ENCODE results near the gene SDF2L1. TPM values are rescaled to one million over a fixed set of nuclear protein-coding genes. Genes with fewer than 3 reads are reported as not detected.
A peak's percentile ranks its signal among the peaks of the same experiment; 100 is the strongest.

Gene SDF2L1
- total and polyA plus RNA-seq, 9 of the 15 experiments (the other 6 are each of a cell fraction or from before 2014, with no cell fraction given) = 15.1 to 989 (median 124) TPM

DNA sequence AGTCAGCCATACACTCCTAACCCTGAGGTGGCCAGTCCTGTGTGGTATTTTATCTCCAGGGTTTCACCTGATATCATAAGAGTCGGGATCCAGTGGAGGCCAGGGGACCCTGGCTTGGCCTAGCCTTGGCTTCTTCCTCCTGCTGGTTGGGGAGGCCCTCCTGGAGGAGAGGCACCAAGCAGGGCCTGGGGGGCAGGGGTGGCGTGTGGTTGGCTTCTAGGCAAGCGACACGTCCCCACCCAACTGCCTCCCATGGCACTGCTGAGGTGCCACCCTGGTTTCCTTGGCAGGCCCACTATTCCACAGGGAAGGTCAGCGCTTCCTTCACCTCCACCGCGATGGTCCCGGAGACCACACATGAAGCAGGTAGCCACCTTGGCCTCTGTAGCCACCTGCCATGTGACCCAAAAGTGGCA is 44.1 kb downstream of the SDF2L1 start (continued):
- TF ChIP-seq POLR2G (IDR thresholded peaks at IDR 0.05; ENCODE audit: low read depth, low read length) (peak; percentile 11; the same call in 1 of the 2 replicates), FOXA3 (CRISPR knock-in tag; conservative IDR thresholded peaks at IDR 0.05 in 1 of 2, IDR thresholded peaks at IDR 0.05 in 1 of 2) (peak in 1 of 2 experiments; percentile 60; a peak in 1 of 4 replicates), GABPB1 (CRISPR knock-in tag; IDR thresholded peaks at IDR 0.05) (peak; percentile 28; the same call in 1 of the 2 replicates), PRMT5 (CRISPR knock-in tag; IDR thresholded peaks at IDR 0.05) (peak; percentile 55; the same call in 1 of the 2 replicates), STAG1 (CRISPR knock-in tag; IDR thresholded peaks at IDR 0.05; ENCODE audit: borderline replicate concordance) (0 out of 2 replicates have a peak, but pooled peaks have one; percentile 20), TEAD1 (CRISPR knock-in tag; IDR thresholded peaks at IDR 0.05) (peak in 1 of 2 experiments; percentile 67; a peak in 1 of 4 replicates), MYNN (IDR thresholded peaks at IDR 0.05) (peak; percentile 6; the same call in 1 of the 2 replicates), MYNN (CRISPR knock-in tag; IDR thresholded peaks at IDR 0.05) (no peak), ZBTB1 (CRISPR knock-in tag; IDR thresholded peaks at IDR 0.05; ENCODE audit: borderline replicate concordance, low read depth) (peak; percentile 45; the same call in 1 of the 2 replicates), TAF15 (IDR thresholded peaks at IDR 0.05; ENCODE audit: low read depth, low read length) (peak; percentile 48; the same call in 1 of the 2 replicates), AFF1 (IDR thresholded peaks at IDR 0.05; ENCODE audit: low read depth in 1 of 2, partially characterized antibody in 2 of 2) (no peak)
- TF ChIP-seq, protein P1, sequence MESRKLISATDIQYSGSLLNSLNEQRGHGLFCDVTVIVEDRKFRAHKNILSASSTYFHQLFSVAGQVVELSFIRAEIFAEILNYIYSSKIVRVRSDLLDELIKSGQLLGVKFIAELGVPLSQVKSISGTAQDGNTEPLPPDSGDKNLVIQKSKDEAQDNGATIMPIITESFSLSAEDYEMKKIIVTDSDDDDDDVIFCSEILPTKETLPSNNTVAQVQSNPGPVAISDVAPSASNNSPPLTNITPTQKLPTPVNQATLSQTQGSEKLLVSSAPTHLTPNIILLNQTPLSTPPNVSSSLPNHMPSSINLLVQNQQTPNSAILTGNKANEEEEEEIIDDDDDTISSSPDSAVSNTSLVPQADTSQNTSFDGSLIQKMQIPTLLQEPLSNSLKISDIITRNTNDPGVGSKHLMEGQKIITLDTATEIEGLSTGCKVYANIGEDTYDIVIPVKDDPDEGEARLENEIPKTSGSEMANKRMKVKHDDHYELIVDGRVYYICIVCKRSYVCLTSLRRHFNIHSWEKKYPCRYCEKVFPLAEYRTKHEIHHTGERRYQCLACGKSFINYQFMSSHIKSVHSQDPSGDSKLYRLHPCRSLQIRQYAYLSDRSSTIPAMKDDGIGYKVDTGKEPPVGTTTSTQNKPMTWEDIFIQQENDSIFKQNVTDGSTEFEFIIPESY (CRISPR knock-in tag; IDR thresholded peaks at IDR 0.05) = no peak
- TF ChIP-seq, protein P2, sequence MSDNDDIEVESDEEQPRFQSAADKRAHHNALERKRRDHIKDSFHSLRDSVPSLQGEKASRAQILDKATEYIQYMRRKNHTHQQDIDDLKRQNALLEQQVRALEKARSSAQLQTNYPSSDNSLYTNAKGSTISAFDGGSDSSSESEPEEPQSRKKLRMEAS (CRISPR knock-in tag; IDR thresholded peaks at IDR 0.05) = peak; percentile 64; the same call in 1 of the 2 replicates
- TF ChIP-seq, protein P3, sequence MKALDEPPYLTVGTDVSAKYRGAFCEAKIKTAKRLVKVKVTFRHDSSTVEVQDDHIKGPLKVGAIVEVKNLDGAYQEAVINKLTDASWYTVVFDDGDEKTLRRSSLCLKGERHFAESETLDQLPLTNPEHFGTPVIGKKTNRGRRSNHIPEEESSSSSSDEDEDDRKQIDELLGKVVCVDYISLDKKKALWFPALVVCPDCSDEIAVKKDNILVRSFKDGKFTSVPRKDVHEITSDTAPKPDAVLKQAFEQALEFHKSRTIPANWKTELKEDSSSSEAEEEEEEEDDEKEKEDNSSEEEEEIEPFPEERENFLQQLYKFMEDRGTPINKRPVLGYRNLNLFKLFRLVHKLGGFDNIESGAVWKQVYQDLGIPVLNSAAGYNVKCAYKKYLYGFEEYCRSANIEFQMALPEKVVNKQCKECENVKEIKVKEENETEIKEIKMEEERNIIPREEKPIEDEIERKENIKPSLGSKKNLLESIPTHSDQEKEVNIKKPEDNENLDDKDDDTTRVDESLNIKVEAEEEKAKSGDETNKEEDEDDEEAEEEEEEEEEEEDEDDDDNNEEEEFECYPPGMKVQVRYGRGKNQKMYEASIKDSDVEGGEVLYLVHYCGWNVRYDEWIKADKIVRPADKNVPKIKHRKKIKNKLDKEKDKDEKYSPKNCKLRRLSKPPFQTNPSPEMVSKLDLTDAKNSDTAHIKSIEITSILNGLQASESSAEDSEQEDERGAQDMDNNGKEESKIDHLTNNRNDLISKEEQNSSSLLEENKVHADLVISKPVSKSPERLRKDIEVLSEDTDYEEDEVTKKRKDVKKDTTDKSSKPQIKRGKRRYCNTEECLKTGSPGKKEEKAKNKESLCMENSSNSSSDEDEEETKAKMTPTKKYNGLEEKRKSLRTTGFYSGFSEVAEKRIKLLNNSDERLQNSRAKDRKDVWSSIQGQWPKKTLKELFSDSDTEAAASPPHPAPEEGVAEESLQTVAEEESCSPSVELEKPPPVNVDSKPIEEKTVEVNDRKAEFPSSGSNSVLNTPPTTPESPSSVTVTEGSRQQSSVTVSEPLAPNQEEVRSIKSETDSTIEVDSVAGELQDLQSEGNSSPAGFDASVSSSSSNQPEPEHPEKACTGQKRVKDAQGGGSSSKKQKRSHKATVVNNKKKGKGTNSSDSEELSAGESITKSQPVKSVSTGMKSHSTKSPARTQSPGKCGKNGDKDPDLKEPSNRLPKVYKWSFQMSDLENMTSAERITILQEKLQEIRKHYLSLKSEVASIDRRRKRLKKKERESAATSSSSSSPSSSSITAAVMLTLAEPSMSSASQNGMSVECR (CRISPR knock-in tag; IDR thresholded peaks at IDR 0.05) = peak; percentile 75
- TF ChIP-seq, protein P4, sequence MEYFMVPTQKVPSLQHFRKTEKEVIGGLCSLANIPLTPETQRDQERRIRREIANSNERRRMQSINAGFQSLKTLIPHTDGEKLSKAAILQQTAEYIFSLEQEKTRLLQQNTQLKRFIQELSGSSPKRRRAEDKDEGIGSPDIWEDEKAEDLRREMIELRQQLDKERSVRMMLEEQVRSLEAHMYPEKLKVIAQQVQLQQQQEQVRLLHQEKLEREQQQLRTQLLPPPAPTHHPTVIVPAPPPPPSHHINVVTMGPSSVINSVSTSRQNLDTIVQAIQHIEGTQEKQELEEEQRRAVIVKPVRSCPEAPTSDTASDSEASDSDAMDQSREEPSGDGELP (CRISPR knock-in tag; IDR thresholded peaks at IDR 0.05; ENCODE audit: borderline replicate concordance) = peak; percentile 53; the same call in 1 of the 2 replicates
